GM12874 (cell line): Measurements from ENCODE around the gene NEMF.
A peak's percentile ranks its signal among the peaks of the same experiment; 100 is the strongest.

Experiments
- TF ChIP-seq, protein P1 (sequence below): IDR thresholded peaks from 2 replicates; pipeline ENCODE4 v1.5.1; 2011; ENCODE audit warnings: low read depth, mild to moderate bottlenecking, control low read depth, low read length, moderate library complexity; ENCODE audit not compliant: insufficient read depth

The NEMF gene, protein sequence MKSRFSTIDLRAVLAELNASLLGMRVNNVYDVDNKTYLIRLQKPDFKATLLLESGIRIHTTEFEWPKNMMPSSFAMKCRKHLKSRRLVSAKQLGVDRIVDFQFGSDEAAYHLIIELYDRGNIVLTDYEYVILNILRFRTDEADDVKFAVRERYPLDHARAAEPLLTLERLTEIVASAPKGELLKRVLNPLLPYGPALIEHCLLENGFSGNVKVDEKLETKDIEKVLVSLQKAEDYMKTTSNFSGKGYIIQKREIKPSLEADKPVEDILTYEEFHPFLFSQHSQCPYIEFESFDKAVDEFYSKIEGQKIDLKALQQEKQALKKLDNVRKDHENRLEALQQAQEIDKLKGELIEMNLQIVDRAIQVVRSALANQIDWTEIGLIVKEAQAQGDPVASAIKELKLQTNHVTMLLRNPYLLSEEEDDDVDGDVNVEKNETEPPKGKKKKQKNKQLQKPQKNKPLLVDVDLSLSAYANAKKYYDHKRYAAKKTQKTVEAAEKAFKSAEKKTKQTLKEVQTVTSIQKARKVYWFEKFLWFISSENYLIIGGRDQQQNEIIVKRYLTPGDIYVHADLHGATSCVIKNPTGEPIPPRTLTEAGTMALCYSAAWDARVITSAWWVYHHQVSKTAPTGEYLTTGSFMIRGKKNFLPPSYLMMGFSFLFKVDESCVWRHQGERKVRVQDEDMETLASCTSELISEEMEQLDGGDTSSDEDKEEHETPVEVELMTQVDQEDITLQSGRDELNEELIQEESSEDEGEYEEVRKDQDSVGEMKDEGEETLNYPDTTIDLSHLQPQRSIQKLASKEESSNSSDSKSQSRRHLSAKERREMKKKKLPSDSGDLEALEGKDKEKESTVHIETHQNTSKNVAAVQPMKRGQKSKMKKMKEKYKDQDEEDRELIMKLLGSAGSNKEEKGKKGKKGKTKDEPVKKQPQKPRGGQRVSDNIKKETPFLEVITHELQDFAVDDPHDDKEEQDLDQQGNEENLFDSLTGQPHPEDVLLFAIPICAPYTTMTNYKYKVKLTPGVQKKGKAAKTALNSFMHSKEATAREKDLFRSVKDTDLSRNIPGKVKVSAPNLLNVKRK

DNA sequence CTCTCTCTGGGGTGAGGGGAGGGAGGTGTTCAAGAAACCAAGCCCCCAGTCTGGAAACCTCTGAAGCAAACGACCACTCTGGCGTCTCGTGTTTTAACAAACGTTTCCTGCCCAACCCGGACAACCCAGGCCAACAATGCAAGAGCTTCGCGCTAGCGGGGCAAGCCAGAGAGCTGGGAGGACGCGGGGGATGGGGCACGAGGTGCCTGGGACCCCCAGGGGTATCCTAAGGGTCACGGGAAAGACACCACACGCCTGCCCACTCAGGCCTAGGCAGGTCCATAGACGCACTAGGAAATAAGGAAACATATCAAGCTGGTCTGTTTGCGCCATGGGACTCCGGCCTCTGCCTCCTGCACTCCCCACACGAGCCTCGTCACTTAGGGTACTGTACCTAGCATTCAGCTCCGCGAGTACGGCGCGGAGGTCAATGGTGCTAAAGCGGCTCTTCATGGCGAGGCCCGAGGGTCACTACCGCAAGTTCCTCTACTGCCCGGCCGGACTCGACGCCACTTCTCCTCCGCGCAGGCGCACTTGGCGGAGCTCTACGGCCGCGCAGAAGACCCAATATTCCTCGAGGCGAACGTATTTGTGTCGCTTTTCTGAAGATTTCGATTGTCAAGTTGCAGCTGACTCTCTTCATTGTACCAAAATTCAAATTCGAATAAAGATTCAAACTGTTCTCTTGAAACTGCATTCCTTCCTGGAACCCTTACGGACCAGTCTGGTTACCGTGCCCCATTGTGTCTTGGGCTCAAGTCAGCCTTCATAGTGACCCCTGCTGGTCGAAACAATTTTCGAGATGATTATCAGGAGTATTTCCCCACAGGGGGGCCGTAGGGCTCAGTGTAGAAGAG lies at the start of gene NEMF:
Gene NEMF (minus strand): TSS at position 488 of the 857 bp plus-strand sequence. CDS start 35 bp downstream, at position 453.
- TF ChIP-seq, protein P1, sequence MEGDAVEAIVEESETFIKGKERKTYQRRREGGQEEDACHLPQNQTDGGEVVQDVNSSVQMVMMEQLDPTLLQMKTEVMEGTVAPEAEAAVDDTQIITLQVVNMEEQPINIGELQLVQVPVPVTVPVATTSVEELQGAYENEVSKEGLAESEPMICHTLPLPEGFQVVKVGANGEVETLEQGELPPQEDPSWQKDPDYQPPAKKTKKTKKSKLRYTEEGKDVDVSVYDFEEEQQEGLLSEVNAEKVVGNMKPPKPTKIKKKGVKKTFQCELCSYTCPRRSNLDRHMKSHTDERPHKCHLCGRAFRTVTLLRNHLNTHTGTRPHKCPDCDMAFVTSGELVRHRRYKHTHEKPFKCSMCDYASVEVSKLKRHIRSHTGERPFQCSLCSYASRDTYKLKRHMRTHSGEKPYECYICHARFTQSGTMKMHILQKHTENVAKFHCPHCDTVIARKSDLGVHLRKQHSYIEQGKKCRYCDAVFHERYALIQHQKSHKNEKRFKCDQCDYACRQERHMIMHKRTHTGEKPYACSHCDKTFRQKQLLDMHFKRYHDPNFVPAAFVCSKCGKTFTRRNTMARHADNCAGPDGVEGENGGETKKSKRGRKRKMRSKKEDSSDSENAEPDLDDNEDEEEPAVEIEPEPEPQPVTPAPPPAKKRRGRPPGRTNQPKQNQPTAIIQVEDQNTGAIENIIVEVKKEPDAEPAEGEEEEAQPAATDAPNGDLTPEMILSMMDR, result peak; percentile 74

DNA sequence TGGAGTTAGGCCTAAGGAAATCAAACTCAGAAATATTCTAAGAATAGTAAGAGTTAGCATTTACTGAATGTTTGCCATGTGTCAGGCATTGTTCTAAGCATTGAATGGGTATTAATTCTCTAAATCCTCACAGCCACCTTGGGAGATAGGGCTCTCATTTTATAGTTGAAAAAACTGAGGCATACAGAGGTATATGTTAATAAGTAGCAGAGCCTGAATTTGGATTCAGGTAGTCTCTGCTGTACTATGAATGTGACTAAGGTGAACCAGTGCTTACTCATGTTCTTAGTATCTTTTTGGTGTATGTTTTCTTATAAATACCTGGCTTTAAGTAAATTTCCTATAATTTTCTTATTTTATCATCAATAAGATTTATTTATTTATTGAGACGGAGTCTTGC lies 48.4 kb upstream of the NEMF start:
- TF ChIP-seq, protein P1, result no peak

DNA sequence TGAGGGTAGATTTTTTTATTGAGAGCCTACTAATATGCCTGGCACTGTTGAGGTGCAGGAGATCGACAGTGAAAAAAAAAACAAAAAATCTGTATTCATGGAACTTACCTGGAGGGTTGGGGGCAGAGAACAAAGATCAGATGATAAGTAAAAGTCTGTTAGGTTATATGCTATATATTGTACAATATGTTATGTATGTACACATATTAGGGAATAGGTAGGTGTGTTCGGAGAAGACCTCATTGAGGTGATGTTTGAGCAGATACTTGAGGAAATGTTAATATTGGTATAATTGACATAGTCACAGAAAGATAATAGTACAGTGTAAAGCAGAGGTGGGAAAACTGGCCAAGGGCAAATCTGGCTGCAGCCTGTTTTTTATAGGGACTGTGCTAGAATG lies 45.9 kb upstream of the NEMF start:
- TF ChIP-seq, protein P1, result no peak

DNA sequence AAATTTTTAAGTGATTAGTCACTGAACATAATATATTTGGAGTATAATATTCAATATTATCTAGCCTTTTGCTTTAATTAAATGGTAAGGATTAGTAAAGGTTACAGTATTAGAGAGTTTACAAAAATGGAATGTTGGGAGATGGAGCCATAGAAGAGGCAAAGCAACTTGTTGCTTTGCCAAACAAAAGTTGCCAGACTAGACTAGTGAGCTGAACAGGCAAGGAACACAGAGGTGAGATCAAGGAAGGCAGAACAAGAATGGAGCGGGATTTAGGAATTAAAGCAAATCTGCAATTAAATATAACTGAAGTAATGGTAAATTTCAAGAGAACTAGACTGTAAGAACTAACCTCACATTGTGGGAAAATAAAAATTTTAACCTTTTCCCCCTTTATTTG lies 45.4 kb upstream of the NEMF start:
- TF ChIP-seq, protein P1, result no peak

DNA sequence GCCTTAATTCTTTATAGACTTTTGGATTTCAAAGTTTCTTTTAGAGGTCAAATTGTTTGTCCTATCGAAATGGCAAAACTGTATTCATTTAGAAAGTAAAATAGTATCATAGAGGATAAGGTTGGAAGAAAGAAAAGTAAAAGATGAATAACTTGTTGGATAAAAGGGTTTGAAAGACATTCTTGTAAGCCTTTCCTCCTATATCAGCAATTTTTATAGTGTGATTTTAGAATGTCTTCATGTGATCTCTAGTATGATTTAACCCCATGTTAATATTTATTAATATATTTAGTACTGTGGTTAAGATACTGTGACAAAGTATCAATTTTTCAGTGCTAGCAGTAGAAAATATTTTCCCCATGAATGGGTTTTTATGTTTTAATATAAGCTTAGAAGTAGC lies 44.8 kb upstream of the NEMF start:
- TF ChIP-seq, protein P1, result no peak

DNA sequence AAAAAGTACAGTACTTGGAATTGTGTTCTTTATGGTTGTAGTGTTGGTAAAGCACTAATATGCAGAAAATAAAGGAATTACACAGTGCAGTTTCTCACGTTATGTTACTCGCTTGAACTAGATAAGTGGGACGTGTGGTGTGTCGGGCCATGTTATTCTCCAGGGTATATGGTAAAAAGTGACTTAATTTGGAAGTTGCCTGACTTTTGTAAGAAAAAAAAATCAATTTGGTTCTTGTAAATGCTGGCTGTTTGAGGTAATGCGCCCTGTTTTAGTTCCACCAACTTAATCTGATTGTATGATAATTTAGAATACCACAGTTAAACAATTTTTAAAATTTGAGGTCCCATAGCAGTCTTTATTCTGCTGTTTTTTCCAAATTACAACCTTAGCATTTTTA lies 44.4 kb upstream of the NEMF start:
- TF ChIP-seq, protein P1, result no peak
